Omental fat pad (tissue), 4 donors: ENCODE measurements around the gene KCNIP4. TPM values are rescaled to one million over a fixed set of nuclear protein-coding genes. Genes with fewer than 3 reads are reported as not detected.

ENCODE experiments used
- ATAC-seq: fragments of 150-250 bp; one replicate; pipeline ENCODE4 v1.9.1; 2016; ENCODE audit warnings: mild to moderate bottlenecking, moderate library complexity; ENCODE audit not compliant: low FRiP score
- DNase-seq: peaks from one replicate; pipeline ENCODE4 v3.0.0-alpha.2; 2019; ENCODE audit warnings: low spot score
- total RNA-seq, 4 donors: library from RNA; depleted of rRNA; stranded (reverse); fragments of >200 nt; gene quantifications; one replicate each; pipeline ENCODE4 v1.1.0, GENCODE V29; 2016
- TF ChIP-seq, protein P1 (sequence below), 3 donors: fragments of 450-650 bp; IDR thresholded peaks; one replicate each; pipeline ENCODE4 v1.5.1; 2016 to 2017; ENCODE audit warnings: antibody characterized with exemption in 3 of 3, mild to moderate bottlenecking in 3 of 3, moderate library complexity in 2 of 3

The KCNIP4 gene
- total RNA-seq, 4 donors from 2014 or later = 0.37 TPM; not detected in 3

DNA sequence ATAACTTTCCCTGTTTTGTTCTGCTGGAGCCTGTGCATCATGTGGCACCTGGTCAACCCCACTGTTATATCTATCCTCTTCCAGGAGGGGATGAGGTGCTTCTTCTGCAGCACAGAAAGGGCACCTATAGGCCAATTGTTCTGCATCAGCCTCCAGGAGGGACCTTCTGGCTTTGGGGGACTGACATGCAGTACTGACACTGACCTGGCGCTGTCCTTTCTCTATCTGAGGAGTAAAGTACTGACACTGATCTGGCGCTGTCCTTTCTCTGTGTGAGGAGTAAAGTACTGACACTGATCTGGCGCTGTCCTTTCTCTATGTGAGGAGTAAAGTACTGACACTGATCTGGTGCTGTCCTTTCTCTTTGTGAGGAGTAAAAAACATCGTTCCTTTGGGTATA, 749.9 kb downstream of the KCNIP4 start:
- ATAC-seq (no peak), DNase-seq (no peak)
- TF ChIP-seq, protein P1, sequence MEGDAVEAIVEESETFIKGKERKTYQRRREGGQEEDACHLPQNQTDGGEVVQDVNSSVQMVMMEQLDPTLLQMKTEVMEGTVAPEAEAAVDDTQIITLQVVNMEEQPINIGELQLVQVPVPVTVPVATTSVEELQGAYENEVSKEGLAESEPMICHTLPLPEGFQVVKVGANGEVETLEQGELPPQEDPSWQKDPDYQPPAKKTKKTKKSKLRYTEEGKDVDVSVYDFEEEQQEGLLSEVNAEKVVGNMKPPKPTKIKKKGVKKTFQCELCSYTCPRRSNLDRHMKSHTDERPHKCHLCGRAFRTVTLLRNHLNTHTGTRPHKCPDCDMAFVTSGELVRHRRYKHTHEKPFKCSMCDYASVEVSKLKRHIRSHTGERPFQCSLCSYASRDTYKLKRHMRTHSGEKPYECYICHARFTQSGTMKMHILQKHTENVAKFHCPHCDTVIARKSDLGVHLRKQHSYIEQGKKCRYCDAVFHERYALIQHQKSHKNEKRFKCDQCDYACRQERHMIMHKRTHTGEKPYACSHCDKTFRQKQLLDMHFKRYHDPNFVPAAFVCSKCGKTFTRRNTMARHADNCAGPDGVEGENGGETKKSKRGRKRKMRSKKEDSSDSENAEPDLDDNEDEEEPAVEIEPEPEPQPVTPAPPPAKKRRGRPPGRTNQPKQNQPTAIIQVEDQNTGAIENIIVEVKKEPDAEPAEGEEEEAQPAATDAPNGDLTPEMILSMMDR (IDR thresholded peaks at IDR 0.05) = no peak

DNA sequence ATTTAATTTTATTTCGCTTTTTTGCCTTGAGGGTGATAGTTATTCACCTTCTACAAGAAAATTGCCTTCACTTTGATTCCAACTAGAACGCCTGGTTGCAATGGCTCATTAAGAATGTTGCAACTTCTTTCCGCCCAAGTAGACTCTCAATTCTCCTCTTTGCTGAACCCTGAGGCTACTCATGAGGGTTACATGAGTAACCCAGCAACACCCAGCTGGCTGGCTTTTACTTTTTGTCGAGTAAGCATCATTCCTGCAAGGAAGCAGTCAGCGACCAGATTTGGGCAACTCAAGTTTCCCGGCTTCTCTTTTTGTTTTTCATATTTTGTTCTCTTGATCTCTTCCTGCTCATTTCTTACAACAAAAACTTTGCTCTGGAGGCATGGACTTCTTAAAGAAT, 752.9 kb downstream of the KCNIP4 start:
- TF ChIP-seq, protein P1 (IDR thresholded peaks at IDR 0.05) = no peak
- DNase-seq = no peak

DNA sequence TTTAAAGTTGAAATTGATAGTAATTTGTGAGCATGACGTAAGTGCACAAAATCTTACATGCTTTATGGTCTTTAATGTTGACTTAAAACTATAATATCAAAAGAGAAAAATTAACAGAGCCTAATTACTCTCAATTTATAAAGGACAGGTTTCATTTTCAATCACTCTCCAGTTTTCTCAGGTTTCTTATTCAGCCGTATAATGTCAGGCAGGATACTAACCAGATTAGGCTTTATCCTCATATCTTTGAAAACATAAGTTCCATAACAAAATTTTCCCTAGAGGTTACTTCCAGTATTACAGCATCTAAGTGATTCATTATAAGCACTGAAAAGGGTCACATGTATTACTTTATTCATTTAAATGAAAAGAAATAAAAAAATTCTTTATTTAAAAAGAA, 756.2 kb downstream of the KCNIP4 start:
- TF ChIP-seq, protein P1 (IDR thresholded peaks at IDR 0.05) = no peak
- ATAC-seq = no peak
- no peak for DNase-seq

More for the DNA sequence above, 752.9 kb downstream of the KCNIP4 start:
- ATAC-seq = no peak

DNA sequence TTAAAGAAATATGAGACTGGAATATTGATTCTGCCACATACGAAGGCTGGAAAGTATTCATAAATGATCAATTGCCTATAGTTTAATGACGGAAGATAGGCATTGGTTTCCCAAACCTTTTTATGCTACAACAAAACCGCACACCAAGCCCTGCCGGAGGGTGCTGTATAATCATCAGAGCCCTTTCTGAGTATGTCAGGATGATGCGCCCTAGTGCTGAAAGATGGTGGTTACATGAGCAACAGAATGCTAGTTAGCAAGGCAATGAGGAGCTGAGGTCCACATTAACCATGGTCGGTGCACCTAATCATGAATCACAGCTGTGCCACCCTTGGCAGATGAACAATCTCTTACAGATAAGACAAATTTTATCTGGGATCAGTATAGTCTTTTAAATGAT, 757.3 kb downstream of the KCNIP4 start:
- DNase-seq (no peak), ATAC-seq (no peak)
- TF ChIP-seq, protein P1 (IDR thresholded peaks at IDR 0.05) = no peak

DNA sequence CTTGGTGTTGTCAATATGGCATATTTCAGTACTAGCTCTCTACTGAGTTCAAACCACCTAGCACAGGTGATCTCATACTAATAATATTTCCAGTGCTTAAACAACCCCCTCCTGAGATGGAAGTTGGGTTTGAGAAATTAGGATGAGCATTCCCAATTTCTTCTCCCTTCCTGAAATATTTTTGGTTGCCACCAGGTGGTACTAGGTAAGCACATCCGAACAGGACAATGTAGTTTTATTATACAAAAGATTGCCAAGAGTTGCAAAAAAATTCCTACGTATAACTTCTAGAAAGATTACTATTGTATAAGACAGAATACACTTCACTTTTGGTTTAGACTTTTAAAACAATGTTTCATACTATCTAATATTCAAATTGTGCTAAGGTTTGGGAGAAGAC, 763.8 kb downstream of the KCNIP4 start:
- TF ChIP-seq, protein P1 (IDR thresholded peaks at IDR 0.05) = no peak
- no peak for ATAC-seq
- no peak for DNase-seq

DNA sequence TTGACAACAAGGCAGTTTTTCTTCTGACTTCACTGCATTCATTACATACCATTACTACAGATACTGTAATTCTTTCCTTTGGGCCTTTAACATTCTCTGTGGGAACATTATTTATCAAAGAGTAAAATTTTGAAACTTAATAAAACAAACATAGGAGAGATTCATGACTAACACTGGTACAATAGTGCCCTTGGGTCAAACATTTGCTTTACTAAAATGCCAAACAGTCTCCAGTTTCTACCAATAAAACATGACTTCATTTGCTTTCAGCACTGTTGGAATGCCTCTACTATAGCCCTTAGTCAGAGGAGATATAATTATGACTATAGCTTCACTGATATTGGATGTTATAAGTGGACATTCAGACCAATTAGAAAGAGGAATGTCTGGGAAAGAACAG, 766.9 kb downstream of the KCNIP4 start:
- no peak for ATAC-seq
- DNase-seq = no peak
- TF ChIP-seq, protein P1 (IDR thresholded peaks at IDR 0.05) = no peak

DNA sequence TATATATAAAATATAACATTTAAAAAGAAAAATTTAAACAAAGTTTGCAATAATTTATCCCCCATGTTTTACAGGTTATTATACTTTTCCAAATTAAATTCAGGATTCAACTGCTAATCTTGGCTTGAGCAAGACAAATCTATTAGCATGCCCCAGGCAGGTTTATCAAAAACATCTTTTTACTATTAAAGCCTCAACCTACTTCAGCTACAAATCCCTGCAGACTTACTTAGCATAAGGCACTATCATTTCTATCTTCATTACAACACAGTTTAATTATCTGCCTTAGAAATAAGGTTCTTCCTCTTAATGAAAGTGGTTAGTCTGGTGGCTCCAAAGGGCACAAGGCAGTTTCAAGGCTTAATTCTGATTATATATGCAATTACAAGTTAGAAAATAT, 770.7 kb downstream of the KCNIP4 start:
- no peak for ATAC-seq
- no peak for DNase-seq
- TF ChIP-seq, protein P1 (IDR thresholded peaks at IDR 0.05) = no peak
